Naive thymus-derived CD8-positive, alpha-beta T cell (primary cell): ENCODE results near the gene RHOF. TPM values are rescaled to one million over a fixed set of nuclear protein-coding genes. Genes with fewer than 3 reads are reported as not detected.

Source experiments
- ATAC-seq, 2 donors: fragments of 150-1000 bp; cut with Tn5 transposase in 1 of 2; sonication (Bioruptor Pico), chemical (Tn5 transposase) in 1 of 2; 1 replicate in 1 of 2; 2 replicates in 1 of 2; pipeline ENCODE4 v1.10.0; 2021; ENCODE audit warnings: mild to moderate bottlenecking in 2 of 2, moderate library complexity in 2 of 2
- POLR2A ChIA-PET: fragments of 350-600 bp; sonication (Branson Sonifier 250); formaldehyde crosslinking; loops from one replicate; lab custom pipeline; 2021; ENCODE audit warnings: antibody characterized with exemption; lab: Charles Lee
- DNase-seq, 10 donors: peaks; one replicate each; pipeline versions ENCODE4 v3.0.0 to v3.0.0-alpha.2; 2020 to 2022
- H3K27ac Mint-ChIP-seq, 10 donors: one replicate each; pipeline ENCODE4 v1.8.0; 2020 to 2022; ENCODE audit warnings: mild to moderate bottlenecking in 10 of 10, mixed read lengths in 10 of 10, moderate library complexity in 4 of 10, inconsistent platforms in 1 of 10
- H3K27me3 Mint-ChIP-seq, 5 donors: one replicate each; pipeline ENCODE4 v1.8.0; 2021 to 2022; ENCODE audit warnings: mixed read lengths in 5 of 5
- H3K36me3 Mint-ChIP-seq, 3 donors: one replicate each; pipeline ENCODE4 v1.8.0; 2020 to 2022; ENCODE audit warnings: mixed read lengths in 3 of 3, mild to moderate bottlenecking in 2 of 3, inconsistent platforms in 1 of 3
- H3K4me1 Mint-ChIP-seq, 4 donors: one replicate each; pipeline ENCODE4 v1.8.0; 2021 to 2022; ENCODE audit warnings: mixed read lengths in 4 of 4
- H3K4me3 Mint-ChIP-seq, 10 donors: one replicate each; pipeline ENCODE4 v1.8.0; 2020 to 2022; ENCODE audit warnings: mild to moderate bottlenecking in 10 of 10, mixed read lengths in 10 of 10, moderate library complexity in 6 of 10, inconsistent platforms in 1 of 10
- H3K9me3 Mint-ChIP-seq, 9 donors: one replicate each; pipeline ENCODE4 v1.8.0; 2020 to 2022; ENCODE audit warnings: mixed read lengths in 9 of 9, mild to moderate bottlenecking in 3 of 9, inconsistent platforms in 1 of 9, moderate library complexity in 1 of 9
- polyA plus RNA-seq, 3 donors: library from polyadenylated mRNA; unstranded; fragments of 300-500 nt; fragmentation: Illumina TruSeq; gene quantifications; one replicate each; pipeline ENCODE4 v1.2.3, GENCODE V29; 2021
- total RNA-seq, 8 experiments: library from RNA in 2 of 8; stranded (reverse) in 2 of 8; gene quantifications; one replicate each; pipeline ENCODE4 v1.2.3 and lab custom pipeline; 2021 to 2026

Gene RHOF
- total and polyA plus RNA-seq, 5 experiments from 2014 or later, result 79.9 to 178 (median 101) TPM

- no peaks in the 10 kb centered on the region for H3K9me3 Mint-ChIP-seq
- peaks cover 5 to 81% (median 10%) of the 10 kb centered on the region in 3 donors for H3K36me3 Mint-ChIP-seq
- H3K4me1 Mint-ChIP-seq, result peaks cover 20 to 46% (median 23%) of the 10 kb centered on the region in 4 donors
- POLR2A ChIA-PET, result interaction anchor here (1.2 to 37.3 kb wide), 3 partner anchors 10 to 28 kb away, joined by 3 to 2517 read pairs (median 5); partner anchors contain the start of genes RHOF and SETD1B
- DNase-seq, result no peak
- peak overlapping the region in 1 of 10 donors; percentile 34 for H3K27ac Mint-ChIP-seq
- no peak for ATAC-seq
- H3K4me3 Mint-ChIP-seq, result no peak overlapping the region
- no peaks in the 10 kb centered on the region for H3K27me3 Mint-ChIP-seq
Observed at GRCh38 chr12:121816925-121817647, 23.6 kb upstream of the RHOF start.

- ATAC-seq (no peak), DNase-seq (peak in 1 of 10 donors; percentile 0)
- Mint-ChIP-seq H3K9me3 (no peaks in the 10 kb centered on the region), H3K36me3 (peaks cover 5 to 71% (median 10%) of the 10 kb centered on the region in 3 donors), H3K27me3 (no peaks in the 10 kb centered on the region), H3K4me3 (peak overlapping the region in 3 of 10 donors; percentile 16 to 28 (median 26)), H3K4me1 (peaks cover 25 to 55% (median 37%) of the 10 kb centered on the region in 4 donors), H3K27ac (peak overlapping the region in 5 of 10 donors; percentile 27 to 93 (median 69))
- POLR2A ChIA-PET, result interaction anchor here (1.5 to 37.3 kb wide), 2 partner anchors 9 to 26 kb away, joined by 7 to 2517 read pairs; partner anchors contain the start of genes RHOF and SETD1B
Observed at GRCh38 chr12:121815263-121815662, 21.8 kb upstream of the RHOF start.

GRCh38 chr12:121814429-121815119, 21.1 kb upstream of the RHOF start:
- no peaks in the 10 kb centered on the region for H3K27me3 Mint-ChIP-seq
- H3K4me3 Mint-ChIP-seq, result peak overlapping the region in 1 of 10 donors; percentile 60
- no peaks in the 10 kb centered on the region for H3K9me3 Mint-ChIP-seq
- ATAC-seq (no peak), DNase-seq (no peak)
- POLR2A ChIA-PET, result interaction anchor here (0.6 to 37.3 kb wide), 3 partner anchors 8 to 117 kb away, joined by 3 to 2517 read pairs (median 7); partner anchors contain the start of genes RHOF and SETD1B
- peak overlapping the region in 2 of 10 donors; percentile 33 to 57 for H3K27ac Mint-ChIP-seq
- H3K4me1 Mint-ChIP-seq, result peaks cover 25 to 58% (median 41%) of the 10 kb centered on the region in 4 donors
- peaks cover 5 to 69% (median 13%) of the 10 kb centered on the region in 3 donors for H3K36me3 Mint-ChIP-seq

GRCh38 chr12:121813951-121814350, 20.5 kb upstream of the RHOF start:
- Mint-ChIP-seq H3K4me1 (peaks cover 22 to 61% (median 44%) of the 10 kb centered on the region in 4 donors), H3K27ac (peak overlapping the region in 4 of 10 donors; percentile 48 to 94 (median 74)), H3K4me3 (peak overlapping the region in 7 of 10 donors; percentile 36 to 94 (median 83)), H3K9me3 (no peaks in the 10 kb centered on the region), H3K27me3 (no peaks in the 10 kb centered on the region), H3K36me3 (peaks cover 5 to 68% (median 19%) of the 10 kb centered on the region in 3 donors)
- POLR2A ChIA-PET, result interaction anchor here (0.6 to 37.3 kb wide), 3 partner anchors 13 to 116 kb away, joined by 3 to 2517 read pairs (median 27); partner anchors contain the start of genes RHOF and SETD1B
- peak in 1 of 10 donors; percentile 0 for DNase-seq
- ATAC-seq, result no peak

- H3K4me3 Mint-ChIP-seq, result peak overlapping the region; percentile 72 to 94 (median 82)
- peak overlapping the region; percentile 50 to 94 (median 76) for H3K27ac Mint-ChIP-seq
- no peaks in the 10 kb centered on the region for H3K9me3 Mint-ChIP-seq
- ATAC-seq, result no peak
- POLR2A ChIA-PET, result interaction anchor here (1.6 to 37.3 kb wide), 6 partner anchors 13 to 101 kb away, joined by 3 to 2517 read pairs (median 17); partner anchors contain the start of genes PSMD9, RHOF, SETD1B and TMEM120B
- DNase-seq, result peak in 1 of 10 donors; percentile 1
- H3K4me1 Mint-ChIP-seq, result peaks cover 22 to 68% (median 50%) of the 10 kb centered on the region in 4 donors
- no peaks in the 10 kb centered on the region for H3K27me3 Mint-ChIP-seq
- peaks cover 5 to 70% (median 19%) of the 10 kb centered on the region in 3 donors for H3K36me3 Mint-ChIP-seq
Observed at GRCh38 chr12:121812921-121813896, 19.7 kb upstream of the RHOF start.

- H3K9me3 Mint-ChIP-seq, result no peaks in the 10 kb centered on the region
- ATAC-seq (peak; percentile 15 to 18), DNase-seq (peak in 1 of 10 donors; percentile 1)
- H3K27me3 Mint-ChIP-seq, result no peaks in the 10 kb centered on the region
- H3K27ac Mint-ChIP-seq, result peak overlapping the region in 8 of 10 donors; percentile 50 to 94 (median 71)
- H3K36me3 Mint-ChIP-seq, result peaks cover 5 to 65% (median 14%) of the 10 kb centered on the region in 3 donors
- POLR2A ChIA-PET, result interaction anchor here (1.0 to 37.3 kb wide), 9 partner anchors 8 to 414 kb away, joined by 3 to 2517 read pairs (median 13); partner anchors contain the start of genes DIABLO, PSMD9, RHOF and SETD1B
- H3K4me3 Mint-ChIP-seq, result peak overlapping the region; percentile 72 to 94 (median 82)
- peaks cover 24 to 71% (median 55%) of the 10 kb centered on the region in 4 donors for H3K4me1 Mint-ChIP-seq
Observed at GRCh38 chr12:121812320-121812871, 18.9 kb upstream of the RHOF start.

- POLR2A ChIA-PET, result interaction anchor here (0.7 to 37.3 kb wide), 13 partner anchors 9 to 414 kb away, joined by 3 to 2517 read pairs (median 5); partner anchors contain the start of genes DIABLO, PSMD9, RHOF and SETD1B
- H3K36me3 Mint-ChIP-seq, result peaks cover 5 to 61% (median 14%) of the 10 kb centered on the region in 3 donors
- ATAC-seq (peak; percentile 67 to 78), DNase-seq (peak; percentile 52 to 85 (median 75))
- H3K27ac Mint-ChIP-seq, result peak overlapping the region in 9 of 10 donors; percentile 31 to 94 (median 86)
- H3K4me1 Mint-ChIP-seq, result peaks cover 23 to 74% (median 62%) of the 10 kb centered on the region in 4 donors
- no peaks in the 10 kb centered on the region for H3K27me3 Mint-ChIP-seq
- H3K9me3 Mint-ChIP-seq, result no peaks in the 10 kb centered on the region
- H3K4me3 Mint-ChIP-seq, result peak overlapping the region; percentile 72 to 94 (median 86)
Observed at GRCh38 chr12:121811434-121812319, 18.2 kb upstream of the RHOF start.

GRCh38 chr12:121810833-121811433, 17.4 kb upstream of the RHOF start:
- Mint-ChIP-seq H3K27me3 (no peaks in the 10 kb centered on the region), H3K9me3 (no peaks in the 10 kb centered on the region), H3K4me3 (peak overlapping the region; percentile 72 to 94 (median 86)), H3K36me3 (peaks cover 0 to 60% (median 11%) of the 10 kb centered on the region in 3 donors), H3K27ac (peak overlapping the region; percentile 66 to 94 (median 86)), H3K4me1 (peaks cover 25 to 73% (median 69%) of the 10 kb centered on the region in 4 donors)
- POLR2A ChIA-PET, result interaction anchor here (0.7 to 37.3 kb wide), 10 partner anchors 10 to 275 kb away, joined by 3 to 2517 read pairs (median 10); partner anchors contain the start of genes PSMD9, RHOF, SETD1B and TMEM120B
- ATAC-seq, result no peak
- no peak for DNase-seq

GRCh38 chr12:121810234-121810817, 16.8 kb upstream of the RHOF start:
- H3K27me3 Mint-ChIP-seq, result no peaks in the 10 kb centered on the region
- H3K36me3 Mint-ChIP-seq, result peaks cover 0 to 54% (median 12%) of the 10 kb centered on the region in 3 donors
- no peak for ATAC-seq
- DNase-seq, result peak in 1 of 10 donors; percentile 0
- POLR2A ChIA-PET, result interaction anchor here (1.1 to 37.3 kb wide), 8 partner anchors 11 to 274 kb away, joined by 3 to 2517 read pairs (median 10); partner anchors contain the start of genes RHOF, SETD1B and TMEM120B
- no peaks in the 10 kb centered on the region for H3K9me3 Mint-ChIP-seq
- H3K27ac Mint-ChIP-seq, result peak overlapping the region in 6 of 10 donors; percentile 66 to 94 (median 88)
- H3K4me3 Mint-ChIP-seq, result peak overlapping the region in 8 of 10 donors; percentile 72 to 94 (median 86)
- H3K4me1 Mint-ChIP-seq, result peaks cover 23 to 74% (median 71%) of the 10 kb centered on the region in 4 donors
